HG03103 (cell line): ENCODE data around the gene RNF217.
"Not testable (repeated sequence)": the region's sequence is repeated elsewhere in the genome, so short reads cannot be mapped to it uniquely, and the experiment has no call there.

Source experiments
- ATAC-seq: cut with Tn5 transposase; IDR thresholded peaks from one replicate; pipeline ENCODE4 v1.9.1; 2021; ENCODE audit warnings: low read depth; ENCODE audit not compliant: unreplicated experiment

The RNF217 gene

DNA sequence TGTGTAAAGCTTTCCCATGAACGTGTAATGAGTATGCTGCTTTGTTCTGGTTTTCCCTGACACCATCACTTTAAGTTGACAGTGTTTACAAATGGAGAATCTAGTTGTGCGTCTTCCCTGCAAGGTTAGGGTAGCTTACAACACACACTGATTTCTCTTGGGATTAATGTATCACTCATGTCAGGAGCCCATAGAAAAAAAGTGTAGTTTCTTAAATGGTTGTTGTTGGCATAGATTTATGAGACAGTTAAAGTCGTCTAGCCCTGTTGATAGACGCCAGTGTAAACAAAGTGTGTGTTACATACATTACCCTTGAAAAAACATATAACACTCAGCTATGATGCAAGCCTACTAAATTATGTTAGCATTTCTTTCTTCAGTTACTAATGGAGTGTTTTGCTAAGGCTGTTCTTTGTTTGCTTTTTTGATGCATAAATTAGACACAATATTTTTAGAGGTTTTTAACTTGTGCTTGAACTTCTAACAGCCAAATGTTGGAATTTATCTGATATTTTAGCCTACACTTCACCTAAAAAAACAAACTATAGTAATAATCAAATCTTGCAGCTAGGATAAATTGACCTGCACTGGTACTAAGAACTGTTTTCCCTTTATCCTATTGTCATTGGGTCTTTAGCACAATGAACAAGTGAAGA lies 88.6 kb downstream of the RNF217 start:
- no peak for ATAC-seq

DNA sequence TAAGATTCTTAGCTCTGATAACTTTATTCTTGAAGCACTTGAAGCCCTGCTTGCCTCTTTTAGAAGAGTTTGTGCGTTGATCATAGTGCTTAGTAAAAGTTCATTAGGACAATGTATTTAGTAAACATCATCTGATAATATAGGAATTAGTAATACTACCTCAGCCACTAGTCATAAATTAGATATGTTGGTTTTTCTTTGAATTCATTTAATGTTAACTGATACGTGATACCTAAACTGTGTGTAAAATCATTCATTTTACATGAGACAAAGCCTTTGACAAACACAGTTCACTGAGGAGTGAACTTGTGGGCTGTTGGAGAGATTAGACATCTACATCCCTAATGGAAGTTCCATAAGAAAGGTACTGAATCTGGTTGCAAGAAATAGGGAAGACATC lies 91.6 kb downstream of the RNF217 start:
- ATAC-seq = no peak

DNA sequence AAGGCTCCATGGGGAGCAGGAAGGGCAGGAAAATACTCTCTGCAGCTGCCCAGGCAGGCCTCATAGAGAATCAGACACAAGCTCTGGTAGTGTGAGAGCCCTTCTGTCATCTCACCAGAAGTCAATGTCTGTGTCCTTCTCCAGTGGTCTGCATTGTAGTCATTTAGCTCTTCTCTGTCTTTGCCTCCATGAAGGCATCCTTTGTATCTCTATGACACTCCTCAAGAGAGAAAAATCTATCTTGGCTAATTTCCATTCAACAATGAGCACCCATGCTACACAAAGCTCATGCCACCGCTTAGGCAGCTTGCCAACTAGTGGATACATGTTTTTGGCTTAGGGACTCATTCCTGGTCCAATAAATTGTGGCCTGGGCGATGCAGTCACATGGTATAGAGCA lies 92.1 kb downstream of the RNF217 start:
- ATAC-seq = no peak

DNA sequence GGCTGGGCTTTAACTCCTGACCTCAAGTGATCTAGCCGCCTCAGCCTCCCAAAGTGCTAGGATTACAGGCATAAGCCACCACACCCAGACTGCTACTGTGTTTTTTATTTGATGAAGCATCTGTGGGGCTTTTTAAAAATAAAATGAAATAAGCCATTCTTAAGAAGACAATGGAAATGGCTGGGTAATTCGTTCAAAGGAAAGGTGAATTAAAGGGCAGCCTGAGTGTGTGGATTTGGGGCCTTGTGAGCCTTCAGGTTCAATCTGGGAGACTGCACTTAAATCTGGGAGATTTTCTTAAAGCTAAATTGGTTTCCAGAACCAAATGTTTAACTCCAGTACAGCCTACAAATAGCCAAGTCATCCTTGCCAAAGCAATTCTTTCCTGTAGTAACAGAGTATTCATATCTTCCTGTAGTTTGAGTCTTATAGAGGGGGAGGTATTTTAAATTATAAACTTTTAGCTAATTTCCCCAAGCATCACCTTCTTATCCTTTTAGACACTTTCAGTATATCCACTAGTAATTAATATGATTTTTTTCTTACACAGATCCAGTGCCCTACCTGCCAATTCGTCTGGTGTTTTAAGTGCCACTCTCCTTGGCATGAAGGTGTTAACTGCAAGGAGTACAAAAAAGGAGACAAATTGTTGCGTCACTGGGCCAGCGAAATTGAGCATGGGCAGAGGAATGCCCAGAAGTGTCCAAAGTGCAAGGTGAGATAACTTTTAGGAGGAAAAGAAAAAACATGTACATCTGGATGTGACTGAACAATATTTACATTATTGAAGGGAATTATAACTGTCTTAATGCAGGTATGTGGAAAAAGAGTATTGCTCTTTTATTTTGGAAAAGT lies 95.4 kb downstream of the RNF217 start:
- ATAC-seq = no peak

DNA sequence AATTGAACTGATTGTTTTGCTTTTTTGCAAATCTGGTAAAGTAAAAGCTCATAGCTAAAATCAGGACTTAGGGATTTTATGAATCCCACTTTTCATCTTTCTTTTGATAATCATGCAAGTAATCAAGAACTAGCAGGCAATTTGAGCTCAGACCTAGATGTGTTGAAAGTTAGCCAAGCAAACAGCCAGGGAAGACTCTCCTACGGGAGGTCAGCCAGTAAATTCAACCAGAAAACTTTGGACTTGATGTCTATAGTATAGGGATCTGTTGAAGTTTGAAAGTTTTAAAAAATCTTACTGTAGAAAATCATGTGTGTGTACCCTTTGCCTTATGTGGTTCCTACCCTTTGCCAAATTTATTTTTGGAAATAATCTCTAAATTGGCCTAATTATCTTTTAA lies 96.3 kb downstream of the RNF217 start:
- ATAC-seq = no peak

DNA sequence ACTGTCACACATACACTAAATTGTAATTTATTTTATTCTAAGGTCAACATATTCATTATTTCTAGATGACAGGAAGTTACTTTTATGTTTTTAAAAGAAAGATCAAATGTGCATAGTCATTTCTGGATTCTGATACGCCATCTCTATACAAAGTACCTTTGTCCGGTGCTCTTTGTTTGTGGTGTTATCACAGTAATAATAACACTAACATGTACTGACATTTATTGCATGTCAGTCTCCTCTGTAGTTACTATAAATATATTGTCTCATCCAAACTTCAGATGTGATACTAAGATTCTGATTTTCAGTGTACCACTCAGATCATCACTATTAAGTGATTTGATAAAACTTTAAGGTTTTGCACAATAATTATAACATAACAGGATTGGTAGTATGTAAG lies 101.1 kb downstream of the RNF217 start:
- ATAC-seq = no peak

DNA sequence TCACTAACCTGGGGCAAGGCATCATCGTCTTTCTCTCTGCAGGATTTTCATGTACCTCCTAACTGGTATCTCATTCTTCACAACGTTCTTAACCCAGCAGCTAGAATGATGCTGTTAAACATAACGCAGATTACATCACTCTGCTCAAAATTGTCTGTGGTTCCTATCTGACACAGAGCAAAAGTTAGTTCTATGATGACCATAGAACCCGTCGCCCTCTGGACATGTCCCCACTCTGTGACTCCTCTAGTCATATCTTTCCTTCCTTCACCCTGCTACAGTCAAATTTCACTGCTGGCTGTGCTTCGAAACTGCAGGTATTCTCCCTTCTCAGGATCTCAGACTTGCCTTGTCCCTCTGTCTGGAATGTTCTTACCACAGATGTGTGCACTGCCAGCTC lies 103.9 kb downstream of the RNF217 start:
- ATAC-seq = no peak

DNA sequence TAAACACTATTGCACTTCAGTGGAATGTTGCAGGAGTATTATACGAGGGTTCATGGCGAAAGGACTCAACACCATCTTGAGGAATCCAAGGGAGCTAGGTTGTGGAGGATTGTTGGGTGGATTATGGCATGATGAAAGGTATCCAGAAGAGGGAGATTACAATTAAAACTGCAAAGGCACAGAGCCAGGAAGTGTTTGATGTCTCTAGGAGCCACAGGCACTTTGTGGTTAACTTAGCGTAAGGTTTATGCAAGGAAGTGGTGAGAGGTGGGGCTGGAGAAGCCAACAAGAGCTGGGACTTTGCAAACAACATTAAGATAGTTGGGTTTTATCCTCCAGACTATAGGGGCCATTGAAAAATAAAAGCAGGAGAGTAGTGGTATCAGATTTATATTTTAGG lies 104.7 kb downstream of the RNF217 start:
- ATAC-seq = no peak

DNA sequence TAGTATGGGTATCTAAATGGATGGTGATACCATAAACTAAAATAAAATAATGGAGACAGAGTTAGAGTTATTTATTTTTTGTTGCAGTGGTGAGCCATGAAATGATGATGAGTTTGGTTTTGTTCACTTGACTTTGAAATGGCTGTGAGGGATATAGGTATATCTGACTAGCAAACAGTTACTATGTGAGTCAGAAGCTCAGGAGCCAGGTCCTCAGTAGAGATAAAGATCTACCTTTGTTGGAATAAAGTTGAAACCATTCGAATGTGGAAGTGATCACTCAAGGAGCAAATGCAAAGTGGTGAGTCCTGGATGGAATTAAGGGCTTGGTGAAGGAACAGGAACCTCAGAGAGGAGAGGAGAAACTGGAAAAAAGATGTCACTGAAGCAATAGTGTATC lies 105.3 kb downstream of the RNF217 start:
- ATAC-seq = no peak

DNA sequence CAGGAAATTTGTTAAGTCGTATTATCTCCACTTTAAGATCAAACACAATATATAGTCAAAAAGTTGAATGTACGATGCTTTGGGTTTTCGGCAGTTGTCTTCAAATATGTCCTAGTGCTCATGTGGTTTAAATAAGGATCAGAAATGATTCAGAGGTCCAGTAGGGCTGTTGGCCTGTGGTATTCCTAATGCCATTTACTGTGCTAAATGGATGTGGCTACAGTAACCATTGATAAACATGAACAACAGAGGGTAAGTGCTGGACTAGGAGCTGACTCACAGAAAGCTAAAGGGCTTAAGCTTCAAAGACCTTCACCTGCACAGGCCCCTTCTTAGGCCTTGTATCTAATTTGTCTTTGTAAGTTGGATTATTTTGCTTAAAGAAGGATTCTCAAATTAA lies 110.8 kb downstream of the RNF217 start:
- no peak for ATAC-seq

DNA sequence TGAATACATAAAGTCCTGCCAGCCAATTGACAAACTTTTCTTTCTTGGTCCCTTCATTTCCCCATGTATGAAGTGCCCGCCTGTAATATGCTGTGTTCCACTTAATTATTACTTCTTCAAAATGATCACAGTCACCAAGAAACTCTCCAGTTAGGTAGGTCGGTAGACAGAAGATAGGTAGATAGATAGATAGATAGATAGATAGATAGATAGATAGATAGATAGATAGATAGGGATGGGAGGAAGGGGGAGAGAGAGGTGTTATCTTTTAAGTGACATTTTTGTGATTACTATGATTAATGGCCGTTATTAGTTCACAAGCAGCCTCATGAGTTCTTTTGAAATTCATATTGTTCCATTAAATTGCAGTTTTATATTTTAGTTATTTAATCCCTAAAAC lies 111.9 kb downstream of the RNF217 start:
- no peak for ATAC-seq

DNA sequence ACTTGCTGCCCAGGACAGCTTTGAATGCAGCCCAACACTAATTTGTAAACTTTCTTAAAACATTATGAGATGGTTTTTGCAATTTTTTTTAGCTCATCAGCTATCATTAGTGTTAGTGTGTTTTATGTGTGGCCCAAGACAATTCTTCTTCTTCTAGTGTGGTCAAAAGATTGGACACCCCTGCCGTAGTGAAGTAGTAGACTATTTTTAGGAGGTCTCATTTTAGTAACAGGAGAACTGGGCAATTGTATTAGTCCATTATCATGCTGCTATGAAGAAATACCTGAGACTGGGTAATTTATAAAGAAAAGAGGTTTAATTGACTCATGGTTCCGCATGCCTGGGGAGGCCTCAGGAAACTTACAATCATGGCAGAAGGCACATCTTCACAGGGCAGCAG lies 112.8 kb downstream of the RNF217 start:
- ATAC-seq = not testable (repeated sequence)

DNA sequence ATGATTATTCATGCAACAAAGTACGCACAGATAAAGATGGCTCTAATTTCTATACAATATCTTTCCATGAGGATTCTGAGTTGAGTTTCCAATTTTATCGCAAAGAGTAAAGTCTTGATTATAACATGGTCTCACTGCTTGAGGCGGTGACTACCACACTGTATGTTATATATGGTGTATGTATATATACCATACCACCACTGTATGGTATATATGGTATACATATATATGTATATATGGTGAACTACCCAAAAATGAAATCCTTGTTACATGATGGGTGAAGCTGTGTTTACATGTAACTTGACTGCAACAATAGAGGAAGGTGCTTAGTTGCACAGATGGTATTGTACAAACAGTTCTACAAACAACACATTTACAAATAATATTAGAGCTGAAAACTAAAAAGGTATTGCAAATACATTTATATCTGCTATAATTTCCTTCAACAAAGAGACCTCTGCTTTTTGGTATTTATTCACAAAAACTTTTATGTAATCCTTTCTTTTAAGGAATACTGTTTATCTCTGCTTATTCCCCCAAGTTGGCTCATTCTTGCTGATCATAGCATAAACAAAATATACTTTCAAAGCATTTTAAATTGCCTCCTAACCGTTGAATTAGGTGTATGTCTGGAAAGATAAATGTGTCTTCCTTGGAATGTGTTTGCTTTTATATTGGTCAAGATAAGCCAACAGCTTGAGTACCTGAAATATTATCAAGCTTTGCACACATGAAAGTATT lies 113.7 kb downstream of the RNF217 start:
- ATAC-seq = no peak

DNA sequence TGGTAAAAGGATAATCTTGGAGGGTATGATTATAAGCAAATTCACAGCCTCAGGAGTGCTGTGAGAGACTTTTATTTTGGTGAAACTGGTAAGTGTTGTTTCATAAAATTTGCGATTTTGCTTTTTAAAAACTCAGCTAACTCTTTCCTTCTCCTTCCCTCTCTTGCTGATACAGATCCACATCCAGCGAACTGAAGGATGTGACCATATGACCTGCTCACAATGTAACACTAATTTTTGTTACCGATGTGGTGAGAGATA lies 114.2 kb downstream of the RNF217 start:
- ATAC-seq = no peak

DNA sequence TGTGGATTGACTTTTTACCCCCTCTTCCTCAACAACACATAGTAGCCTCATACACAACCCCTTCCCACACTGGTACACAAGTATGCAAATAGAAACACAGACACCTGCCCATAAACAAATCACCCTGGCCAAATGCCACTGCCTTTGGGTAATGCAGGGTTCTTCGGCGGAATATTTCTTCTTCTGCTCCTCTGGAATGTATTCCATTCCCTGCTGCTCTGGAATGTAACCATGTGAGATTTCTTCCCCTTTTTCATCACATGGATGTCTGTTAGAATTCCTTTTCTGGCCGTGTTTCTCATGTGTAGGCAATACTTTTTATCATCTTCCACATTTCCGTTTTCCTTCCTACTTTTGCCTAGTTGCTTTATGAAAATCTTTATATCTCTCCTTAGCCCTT lies 115.2 kb downstream of the RNF217 start:
- ATAC-seq = no peak

DNA sequence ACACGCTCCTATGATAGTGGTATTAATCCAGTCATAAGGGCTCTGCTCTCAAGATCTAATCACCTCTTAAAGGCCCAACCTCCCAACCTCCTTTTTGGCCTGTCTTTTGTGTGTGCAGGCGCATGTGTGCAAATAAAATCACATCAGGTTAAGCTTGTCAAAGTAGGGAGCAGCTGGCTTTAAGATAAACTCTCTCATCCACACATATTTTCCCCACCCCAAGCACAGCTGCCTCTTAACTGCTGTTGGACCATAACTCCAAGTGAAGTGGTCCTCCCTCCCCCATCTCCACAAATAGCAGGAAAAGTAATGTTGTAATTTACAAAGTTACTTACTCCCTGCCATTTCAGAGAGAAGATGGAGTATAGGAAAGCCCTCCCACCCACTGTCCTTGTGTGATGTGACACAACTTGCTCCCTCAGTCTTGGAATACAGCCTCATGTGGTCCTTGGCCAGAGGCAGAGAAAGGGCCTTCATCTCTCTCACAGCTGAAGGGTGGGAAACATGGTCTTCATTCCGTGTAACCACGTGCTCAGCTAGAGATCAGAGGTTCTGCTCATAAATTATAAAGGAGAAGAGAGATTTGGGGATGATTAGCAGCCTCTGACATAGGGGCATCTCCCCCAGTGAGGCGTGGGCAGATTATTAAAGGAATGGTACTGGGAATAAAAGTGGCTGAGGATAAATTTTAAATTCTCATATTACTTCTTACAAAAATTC lies 116.5 kb downstream of the RNF217 start:
- no peak for ATAC-seq

DNA sequence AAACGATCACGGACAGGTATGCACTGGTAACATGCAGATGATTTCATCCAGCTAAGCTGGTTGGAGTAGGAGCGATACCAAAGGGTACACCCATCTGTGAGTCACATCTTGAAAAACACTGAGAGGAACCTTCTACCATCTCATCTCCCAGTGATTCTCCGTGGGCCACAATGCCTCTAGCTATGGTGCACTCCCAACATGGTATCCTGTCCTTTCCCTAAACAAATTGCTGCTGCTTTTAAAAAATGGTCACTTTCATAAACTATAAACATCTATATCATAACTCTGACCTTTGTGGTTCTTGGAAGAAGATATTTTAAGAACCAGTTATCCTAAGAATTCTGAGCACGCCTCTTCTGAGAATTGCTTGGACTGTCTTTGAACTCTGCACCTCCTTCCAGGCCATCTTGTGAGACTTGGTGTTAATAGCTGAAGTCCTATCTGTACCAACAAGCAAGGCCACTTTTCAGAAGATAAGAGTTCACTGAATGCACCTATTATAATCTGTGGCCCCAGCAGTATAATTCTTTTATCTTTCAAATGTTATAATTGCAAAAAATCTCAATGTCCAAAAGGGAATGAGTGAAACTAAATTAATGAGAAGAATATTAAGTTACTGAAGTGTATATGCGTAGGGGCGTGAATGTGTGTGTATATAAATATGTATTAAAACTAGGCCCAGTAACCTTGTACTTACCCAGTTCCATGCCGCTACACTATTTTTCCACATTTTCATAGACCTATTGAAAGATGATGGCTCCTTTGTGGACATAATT lies 120.9 kb downstream of the RNF217 start:
- ATAC-seq = no peak

DNA sequence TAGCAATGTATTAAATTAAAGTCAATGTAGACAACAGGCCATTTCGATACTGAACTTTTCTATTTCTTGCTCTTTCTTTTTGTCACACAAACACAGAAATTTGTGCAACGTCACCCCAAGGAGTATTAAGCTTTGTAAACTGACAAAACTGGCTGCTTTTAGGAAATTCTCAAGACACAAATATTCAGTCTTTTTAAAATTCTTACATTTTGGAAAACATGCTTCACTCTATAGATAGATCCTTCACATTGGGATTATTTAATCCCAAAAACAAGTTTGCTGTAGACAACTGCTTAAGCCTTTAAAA lies 121.4 kb downstream of the RNF217 start:
- ATAC-seq = no peak

DNA sequence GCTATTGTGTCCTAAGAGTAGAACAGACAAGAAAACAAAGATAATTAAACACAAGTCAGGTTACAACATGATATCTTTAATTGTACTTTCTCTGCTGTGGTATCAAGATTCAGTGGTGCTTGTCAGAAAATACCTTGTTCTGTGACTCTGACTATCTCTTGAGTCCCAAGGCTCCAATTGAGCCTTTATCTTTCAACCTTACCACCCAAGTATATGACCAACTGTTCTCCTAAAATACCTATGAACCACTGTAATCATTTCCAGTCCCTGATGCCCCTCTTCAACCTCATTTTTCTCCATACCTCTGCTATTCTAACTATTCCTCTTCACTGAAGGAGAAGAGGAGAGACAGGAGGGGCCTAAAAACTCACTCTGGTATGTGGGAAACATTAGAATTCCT lies 124.5 kb downstream of the RNF217 start:
- no peak for ATAC-seq

DNA sequence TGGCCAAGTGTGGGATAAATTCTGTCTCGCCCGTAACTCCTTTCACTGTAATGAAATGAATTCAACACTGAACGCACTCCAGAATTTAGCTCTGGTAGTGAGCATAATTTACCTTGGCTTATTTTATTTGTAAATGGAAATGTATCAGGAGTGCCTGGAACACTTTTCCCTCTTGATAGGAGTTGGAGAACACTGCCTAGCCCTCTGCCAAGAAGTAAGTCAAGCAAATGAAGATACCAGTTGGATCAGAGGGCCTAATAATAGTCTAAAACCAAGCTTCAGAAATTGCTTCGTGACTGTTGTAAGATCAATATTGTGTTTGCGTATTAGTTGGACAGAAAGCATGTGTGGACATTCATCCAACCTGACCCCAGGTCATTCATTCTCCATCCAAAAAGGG lies 126.7 kb downstream of the RNF217 start:
- no peak for ATAC-seq

DNA sequence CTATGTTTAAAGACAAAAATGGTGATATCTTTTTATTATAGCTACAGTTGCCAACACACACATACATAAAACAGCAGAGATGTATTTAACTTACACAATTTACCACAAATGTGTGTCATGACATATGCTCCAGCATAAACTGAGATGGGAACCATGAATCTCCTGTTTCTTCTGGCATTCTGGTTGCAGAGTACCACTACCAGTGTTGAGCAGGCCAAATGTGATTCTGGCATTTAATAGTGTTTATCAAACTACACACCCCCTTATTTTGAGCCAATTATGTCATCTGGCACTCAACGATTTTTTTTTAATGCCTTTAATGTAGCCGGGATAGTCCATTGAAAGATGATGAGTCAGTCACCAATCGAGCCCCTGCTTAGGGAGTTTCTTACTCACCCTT lies 132.3 kb downstream of the RNF217 start:
- no peak for ATAC-seq
